Renal cortical epithelial cell (primary cell): ENCODE data around the gene TMEM108. TPM values are rescaled to one million over a fixed set of nuclear protein-coding genes. Genes with fewer than 3 reads are reported as not detected.

Source experiments
- DNase-seq: peaks from one replicate; pipeline ENCODE4 v3.0.0-alpha.2; 2011; ENCODE audit warnings: low read depth
- total RNA-seq: library from RNA; depleted of rRNA; stranded (reverse); fragments of >200 nt; gene quantifications from 2 replicates; pipeline ENCODE4 v1.2.3, GENCODE V29; 2014

Gene TMEM108
- total RNA-seq, 1 donor from 2014 or later = 0.25 TPM

DNA sequence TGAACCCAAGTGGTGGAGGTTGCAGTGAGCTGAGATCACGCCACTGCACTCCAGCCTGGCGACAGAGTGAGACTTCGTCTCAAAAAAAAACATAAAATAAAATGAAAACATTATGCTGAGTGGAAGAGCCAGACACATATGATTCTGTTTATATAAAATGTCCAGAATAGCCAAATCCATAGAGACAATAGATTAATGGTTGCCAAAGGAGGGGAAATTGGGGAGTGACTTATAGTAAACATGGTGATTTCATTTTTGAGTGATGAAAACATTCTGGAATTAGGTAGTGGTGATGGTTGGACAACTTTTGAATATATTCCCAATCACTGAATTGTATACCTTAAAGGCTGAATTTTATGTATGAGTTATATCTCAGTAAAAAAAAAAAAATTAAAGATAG lies 189.6 kb downstream of the TMEM108 start:
- no peak for DNase-seq

DNA sequence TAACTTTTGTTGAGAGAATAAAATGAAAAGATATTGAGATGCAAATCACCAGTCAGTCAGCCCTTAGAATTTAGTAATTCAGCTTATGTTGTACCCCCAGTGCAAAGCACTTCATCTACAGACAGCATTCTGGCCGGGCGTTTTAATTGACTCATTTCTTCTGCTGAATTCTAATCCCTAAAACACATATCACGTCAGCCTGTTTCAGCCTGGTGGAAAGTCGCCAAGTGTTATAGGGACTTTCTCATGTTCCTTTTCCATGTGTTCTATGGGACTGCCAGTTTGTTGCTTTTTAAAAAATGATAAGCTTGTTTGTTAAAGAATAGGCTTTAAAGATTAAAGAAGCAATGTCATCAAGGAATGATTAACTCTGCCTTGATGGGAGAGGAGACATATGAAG lies 192.0 kb downstream of the TMEM108 start:
- no peak for DNase-seq

DNA sequence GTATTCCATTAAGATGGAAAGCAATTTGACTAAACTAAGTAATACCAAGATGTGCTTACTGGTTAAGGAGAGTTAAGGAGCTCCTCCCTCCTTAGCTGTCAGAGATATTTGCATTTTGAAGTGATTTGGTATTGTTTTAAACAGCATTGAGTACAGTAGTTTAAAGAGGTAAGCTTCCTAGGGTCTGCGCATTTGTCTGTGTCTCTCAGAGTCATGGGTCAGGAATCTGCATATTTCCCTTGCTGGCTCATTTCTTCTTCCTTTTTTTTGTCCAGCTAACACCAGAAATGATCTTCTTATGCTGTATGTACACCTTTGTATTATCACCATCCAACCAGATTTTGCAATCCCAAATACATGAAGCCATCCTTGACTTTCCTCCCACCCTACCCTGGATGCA lies 198.7 kb downstream of the TMEM108 start:
- no peak for DNase-seq

DNA sequence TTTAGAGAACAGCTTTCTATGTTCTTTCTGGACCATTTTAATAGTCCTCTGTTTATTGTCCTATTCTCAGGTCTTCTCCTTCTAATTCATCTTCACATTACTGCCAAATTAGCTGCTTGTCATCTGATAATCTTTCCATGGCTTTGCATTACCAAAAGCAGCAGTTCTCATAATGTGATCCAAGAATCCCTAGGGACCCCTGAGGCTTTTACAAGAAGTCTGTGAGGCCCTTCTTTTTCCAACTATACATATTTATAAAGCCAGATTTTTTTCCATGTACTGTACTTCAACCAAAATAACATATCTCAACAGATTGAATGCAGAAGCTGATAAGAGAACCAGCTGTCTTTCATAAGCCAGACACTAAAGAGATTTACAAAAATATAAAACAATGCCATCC lies 199.2 kb downstream of the TMEM108 start:
- no peak for DNase-seq

DNA sequence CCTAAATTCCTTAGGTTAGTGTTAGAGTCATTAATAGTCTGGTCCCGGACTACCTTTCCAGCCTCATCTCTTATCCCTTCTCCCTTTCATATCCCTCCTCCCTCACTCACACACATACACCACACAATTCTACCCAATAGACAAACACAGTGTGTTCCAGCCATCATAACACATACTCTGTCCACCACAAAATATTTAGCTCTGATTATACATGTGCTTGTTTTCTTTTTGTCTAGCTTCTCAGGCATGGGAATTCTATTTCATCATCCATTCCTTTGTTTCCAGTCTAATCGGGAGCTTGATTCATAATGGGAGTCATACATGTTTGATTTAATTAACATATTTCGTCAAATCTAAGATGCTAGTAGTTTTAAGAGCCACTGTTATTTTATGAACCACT lies 199.8 kb downstream of the TMEM108 start:
- DNase-seq = no peak

DNA sequence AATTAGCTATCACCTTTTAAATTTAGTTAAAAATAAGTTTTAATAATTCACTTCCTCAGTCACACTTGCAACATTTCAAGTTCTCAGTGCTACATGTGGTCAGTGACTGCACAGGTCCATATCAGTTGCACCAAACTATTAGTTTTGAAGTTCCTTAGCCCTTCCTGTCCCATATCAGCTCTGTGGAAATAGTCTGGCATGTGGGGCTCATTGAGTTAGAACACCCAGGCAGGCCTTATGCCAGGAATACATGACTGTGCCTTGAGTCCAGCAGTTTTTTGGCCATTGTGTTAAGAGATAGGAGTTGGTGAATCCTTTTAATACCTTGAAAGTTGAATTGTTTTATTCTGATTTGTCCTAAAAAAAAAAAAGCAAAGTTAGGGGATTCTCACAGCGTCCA lies 207.9 kb downstream of the TMEM108 start:
- no peak for DNase-seq

DNA sequence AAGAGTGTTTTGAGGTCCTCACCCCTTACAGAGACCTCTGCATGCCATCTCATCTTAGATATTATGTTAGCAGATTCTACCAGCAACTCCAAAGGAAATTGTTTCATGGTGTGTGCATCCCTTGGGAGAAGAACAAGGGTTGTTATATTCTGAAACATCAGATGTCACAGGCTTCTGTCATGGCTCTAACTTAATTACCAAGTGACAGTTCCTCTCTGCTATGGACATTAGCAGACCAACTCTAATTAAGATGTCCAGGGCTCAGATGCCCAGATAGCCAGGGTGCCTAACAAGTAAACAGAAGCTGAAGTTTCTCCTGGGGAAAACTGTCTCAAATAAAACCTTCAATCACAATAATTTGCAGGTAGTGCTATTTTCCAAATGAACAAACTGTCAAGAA lies 208.6 kb downstream of the TMEM108 start:
- DNase-seq = no peak

DNA sequence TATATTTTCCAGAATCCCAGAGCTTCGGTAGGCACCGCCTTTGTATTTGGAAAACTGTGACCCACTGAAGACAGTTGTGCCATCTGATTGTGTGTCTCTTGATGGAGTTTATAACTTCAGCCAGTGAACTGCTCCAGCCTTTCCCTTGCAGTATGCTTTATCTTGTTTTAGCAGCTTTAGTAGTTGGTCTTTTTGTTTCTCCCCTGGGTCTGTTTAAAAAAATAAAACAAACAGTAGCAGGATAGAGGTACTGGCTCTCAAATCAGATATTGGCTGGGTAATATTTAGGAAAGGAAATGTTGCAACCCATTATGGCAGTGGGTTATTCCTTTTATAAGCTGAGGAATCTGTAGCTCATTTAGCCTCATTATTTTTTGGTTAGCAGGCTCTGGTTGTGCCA lies 210.2 kb downstream of the TMEM108 start:
- no peak for DNase-seq

DNA sequence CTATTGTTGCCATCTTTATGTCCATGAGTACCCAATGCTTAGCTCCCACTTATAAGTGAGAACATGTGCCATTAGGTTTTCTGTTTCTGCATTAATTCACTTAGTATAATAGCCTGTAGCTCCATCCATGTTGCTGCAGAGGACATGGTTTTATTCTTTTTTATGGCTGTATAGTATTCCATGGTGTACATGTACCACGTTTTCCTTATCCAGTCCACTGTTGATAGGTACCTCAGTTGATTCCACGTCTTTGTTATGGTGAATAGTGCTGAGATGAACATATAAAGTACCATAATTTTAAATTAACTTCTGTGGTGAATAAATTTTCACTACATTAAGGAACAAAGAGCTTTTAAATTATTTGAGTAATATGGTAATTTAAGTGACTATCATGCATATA lies 211.3 kb downstream of the TMEM108 start:
- DNase-seq = no peak

DNA sequence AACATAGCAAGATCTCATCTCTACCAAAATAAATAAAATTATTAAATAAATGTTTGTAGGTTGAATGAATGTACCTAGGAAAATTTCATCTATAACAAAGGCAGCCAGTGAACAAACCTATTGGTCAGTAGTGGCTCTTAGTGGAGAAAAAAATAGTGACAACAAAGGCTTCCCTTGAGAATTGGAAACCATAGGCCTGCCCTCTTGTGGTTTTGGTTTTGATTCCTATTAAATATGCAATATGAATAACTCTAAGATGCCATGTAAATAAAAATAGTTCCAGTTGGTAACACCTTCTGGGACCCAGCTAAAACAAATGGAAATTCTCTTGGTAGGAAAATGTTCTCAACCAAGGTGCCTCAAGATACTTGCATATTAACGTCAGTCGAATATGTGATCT lies 216.0 kb downstream of the TMEM108 start:
- no peak for DNase-seq

DNA sequence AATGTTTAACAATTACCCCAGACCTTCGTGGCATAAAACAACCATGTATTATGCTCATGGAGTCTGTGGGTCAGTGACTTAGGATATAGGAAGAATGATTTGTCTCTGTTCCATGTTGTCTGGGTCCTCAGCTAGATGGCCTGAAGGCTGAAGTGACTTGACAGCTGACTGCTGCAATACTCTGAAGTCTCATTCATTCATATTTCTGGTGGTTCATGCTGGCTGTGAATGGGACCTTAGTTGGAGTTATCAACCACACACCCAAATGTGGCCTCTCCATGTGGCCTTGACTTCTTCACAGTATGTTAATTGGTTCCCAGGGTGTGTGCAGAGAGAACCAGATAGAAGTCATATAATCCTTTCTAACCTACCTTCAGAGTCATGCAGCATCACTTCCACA lies 216.5 kb downstream of the TMEM108 start:
- no peak for DNase-seq

DNA sequence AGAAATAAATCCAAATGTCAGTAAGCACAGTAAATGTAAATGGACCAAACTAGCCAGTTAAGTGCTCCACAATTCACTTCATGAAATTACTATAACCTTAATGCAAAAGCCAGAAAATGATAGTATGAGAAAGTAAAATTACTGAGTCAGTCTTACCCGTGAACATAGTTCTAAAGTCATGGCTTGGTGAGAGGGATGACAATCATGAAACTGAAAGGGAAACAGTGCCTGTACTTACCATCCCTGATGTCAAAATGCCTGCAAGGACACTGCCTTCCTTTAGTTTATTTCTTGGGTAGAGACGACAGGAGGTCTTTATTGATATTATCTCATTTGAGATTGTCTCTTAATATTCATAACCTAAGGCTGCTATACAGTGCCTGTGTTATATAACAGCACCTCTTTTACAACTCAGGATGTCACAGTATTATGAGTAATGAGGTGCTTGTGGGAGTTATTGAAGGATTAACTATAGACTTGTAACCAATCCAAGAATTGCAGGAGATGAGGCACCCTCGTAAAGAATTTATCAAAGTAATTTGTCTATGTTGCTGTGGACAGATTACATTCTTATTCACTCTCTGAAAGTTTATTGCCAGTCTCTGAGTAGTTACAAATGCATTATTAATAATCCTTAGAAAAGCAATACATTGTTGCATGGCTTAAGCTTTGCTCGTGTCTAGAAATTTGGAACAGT lies 218.7 kb downstream of the TMEM108 start:
- DNase-seq = no peak

DNA sequence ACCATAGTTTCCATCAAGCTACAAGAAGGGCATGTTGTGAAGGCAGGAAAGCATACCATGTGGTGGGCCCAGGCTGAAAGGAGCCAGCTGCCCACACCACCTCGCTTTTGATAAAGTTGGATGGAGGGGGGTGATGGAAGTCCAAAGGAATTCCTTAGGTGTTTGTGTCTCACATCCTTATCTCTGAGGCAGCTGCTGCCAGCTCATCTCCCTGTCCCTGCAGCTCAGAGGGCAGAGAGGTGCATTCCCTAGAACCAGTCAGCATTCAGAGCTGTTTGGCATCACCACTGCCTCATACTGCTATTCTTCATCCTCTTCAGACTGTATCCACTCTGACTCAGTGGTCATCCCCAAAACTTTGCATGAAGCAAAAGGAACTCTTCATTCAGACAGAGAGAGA lies 220.2 kb downstream of the TMEM108 start:
- DNase-seq = no peak

DNA sequence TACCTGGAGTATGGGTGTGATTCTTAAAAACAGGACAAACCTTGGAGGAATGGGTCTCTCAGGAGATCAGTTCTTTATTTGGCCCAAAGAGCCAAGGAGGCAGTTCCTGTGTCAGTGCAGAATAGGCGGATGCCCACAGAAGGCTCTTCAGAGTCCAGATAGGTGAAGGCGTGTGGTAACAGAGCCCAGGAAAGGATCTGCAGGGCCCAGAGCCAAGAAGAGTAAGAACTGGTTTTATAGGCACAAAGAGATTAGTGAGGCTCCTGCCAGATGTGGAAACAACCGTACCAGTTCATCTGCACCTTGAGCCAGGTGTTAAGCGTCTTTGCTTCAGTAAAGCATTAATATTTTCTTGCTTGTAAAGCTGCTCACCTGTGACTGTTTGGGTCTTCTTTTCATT lies 221.6 kb downstream of the TMEM108 start:
- no peak for DNase-seq

DNA sequence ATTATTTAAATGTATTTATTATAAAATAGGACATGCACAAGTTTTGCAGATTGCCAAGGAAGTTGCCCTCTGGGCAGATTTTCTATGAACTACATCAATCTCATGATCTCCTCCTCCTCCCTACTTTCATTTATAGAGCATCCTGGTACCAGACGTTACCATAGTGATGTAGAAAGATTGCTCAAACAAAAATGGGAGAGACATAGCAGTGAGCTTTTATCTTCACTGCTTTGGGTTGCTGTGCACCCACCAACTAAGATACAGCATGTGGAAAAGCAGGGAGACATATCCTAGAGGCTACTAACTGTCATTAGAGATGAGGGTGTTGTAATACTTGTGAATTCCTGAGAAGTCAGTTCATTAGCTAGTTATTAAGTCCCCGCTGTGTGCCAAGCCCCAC lies 224.1 kb downstream of the TMEM108 start:
- DNase-seq = no peak

DNA sequence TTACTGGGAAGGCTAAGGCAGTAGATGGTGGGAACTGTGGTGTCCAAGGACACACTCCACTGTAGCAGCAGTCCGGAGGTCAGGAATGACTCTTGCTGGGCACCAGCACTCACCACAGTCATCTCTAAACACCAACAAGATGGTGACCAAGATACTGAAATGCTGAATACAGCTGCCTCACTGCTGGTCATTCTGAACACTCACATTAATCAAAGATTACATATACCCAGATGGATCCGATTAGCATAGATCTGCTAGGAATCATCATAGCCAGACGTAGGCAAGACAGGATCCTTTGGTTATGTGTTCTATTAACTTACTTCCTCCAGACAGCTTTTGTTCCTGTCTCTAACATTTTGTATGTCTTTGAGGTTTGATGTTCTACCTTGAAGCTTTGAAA lies 226.7 kb downstream of the TMEM108 start:
- no peak for DNase-seq

DNA sequence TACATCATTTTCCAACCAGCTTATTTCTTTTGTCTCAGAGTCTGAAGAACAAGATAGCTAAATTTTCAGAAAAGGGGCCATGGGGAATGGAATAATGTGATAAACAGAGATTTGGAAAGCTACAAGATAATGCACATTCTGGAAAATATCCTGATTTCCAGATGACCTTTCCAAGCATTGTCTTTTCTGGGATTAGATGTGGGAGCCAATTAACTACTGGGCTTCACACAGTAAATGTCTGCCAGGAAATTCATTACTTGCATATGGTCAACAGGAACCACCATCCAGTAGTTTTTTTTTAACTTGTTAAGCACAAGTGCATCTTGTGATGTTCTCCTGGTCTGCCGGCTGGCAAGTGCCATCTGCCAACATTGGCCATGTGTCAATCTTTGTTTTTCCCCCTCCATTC lies 230.5 kb downstream of the TMEM108 start:
- no peak for DNase-seq

DNA sequence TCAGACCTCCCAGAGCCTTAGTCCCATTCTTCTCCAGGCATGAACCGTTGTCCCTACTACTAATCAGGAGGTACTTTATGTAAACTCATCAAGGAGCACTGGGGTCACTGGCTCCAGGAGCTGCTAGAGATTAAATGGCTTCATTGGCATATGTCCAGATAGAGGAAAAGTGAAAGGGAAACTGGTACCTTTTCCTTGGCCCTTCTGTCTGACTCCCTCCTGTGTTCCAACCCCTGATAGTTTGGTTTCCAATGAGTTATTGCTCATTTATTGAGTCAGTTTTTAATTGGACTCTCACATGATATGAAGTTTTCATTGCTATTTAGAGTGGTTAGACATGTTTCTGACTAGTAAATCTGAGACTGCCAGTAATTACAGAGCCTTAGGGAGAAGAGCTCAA lies 231.2 kb downstream of the TMEM108 start:
- DNase-seq = no peak

DNA sequence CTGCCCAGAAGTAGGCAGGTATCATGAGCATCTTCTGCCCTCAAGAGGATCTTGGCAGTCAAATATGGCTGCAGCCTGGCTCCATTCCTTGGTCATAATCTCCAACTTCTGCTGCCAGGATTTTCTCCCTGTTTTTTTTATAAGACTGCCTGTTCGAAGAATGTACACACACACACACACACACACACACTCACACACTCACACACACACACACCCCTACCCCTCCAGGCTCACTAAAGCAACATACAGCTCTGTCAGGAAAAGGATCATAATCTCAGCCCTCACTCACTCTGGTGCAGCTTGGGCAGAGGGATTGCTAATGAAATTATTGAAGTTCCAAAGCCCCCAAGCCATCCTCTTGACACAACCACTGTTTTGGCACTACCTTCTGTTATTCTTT lies 232.4 kb downstream of the TMEM108 start:
- DNase-seq = no peak

DNA sequence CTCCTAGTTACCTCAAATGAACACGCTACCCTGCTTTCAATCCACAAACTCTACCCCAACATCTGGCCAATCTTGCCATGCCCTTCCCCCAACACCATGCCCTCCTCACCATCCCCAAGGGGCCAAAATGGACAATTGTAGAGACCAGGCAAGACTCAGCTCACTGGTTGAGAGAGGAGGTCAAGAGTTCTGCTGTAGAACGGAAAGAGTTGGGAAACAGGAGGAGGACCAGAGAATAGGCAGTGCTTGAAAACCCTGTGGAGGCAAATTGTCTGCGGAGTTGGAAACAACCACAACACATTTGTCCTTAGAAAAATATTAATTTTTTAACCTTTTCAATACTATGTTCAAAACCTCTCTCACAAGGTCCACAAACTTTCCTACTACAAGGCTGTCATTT lies 232.9 kb downstream of the TMEM108 start:
- DNase-seq = no peak

DNA sequence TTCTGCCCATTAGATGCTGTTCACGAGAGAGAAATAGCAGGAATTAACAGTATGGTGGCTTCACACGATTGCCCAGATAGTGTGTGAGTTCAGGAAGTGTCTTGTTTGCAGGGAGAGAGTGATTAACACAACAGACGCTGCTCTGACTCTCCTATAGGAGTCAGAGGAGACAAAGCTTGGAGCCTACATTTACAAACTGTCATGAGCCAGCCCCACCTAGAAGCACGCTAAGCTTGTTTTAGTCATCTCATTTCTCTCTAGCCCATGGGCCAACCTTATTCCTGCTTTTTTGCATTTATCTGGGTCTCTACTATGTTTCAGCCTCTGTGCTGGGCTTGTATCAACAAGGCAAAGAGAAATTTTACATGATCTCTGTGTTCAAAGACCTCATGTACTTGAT lies 233.3 kb downstream of the TMEM108 start:
- DNase-seq = no peak

DNA sequence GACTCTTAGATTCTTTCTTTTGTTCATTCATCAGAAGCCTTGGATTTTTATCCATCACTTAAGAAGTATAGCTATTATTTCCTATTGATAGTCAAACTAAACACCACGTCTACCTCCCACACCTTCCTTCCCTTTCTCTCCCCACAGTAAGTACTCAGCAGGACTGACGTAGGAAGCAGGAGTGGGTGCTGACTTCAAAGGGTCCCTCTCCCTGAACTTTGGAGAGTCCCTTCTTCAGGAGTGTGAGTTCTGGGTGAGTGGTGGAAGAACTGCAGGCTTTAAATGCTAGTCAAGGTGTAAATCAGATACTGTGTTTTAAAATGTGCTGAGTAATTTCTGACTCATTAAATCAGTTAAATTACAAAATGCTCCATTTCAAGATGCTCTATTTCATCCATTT lies 235.2 kb downstream of the TMEM108 start:
- DNase-seq = no peak

DNA sequence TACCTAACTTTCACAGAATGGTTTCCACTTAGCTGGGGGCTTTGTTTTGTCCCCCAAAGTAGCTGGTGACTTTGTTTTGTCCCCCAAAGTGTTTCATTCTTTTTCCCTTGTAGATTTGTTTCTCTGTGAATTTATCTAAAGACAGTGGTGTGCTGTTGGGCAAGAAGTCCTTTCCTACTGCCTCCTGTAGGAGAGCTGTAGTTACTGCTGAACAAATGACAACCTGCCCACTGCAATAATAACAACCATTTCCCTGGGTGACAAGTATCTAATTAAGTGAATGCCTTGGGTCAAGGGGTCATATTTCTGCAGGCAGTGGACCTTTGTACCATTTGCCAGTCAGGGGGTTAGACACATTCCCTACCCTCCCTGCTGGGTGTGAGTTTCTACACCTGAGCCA lies 236.3 kb downstream of the TMEM108 start:
- no peak for DNase-seq

DNA sequence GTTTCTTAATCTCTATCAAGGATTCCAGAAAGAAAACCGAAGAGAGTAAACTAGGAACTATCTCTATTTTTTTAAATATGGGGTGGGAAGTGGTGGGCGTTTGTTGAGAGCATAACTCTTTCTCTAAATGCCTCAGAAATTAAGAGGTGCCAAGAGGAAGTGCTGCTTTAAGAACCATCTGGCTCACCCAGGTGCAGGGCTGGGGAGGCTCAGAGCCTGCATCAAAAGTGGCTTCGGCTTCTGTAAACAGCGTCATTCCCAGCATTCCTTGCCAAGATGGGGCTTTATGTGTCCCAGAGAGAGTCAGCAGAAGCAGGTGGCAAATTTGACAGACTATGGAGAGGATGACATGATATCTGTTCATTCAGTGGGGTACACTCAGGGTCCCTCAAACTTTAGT lies 238.4 kb downstream of the TMEM108 start:
- no peak for DNase-seq

DNA sequence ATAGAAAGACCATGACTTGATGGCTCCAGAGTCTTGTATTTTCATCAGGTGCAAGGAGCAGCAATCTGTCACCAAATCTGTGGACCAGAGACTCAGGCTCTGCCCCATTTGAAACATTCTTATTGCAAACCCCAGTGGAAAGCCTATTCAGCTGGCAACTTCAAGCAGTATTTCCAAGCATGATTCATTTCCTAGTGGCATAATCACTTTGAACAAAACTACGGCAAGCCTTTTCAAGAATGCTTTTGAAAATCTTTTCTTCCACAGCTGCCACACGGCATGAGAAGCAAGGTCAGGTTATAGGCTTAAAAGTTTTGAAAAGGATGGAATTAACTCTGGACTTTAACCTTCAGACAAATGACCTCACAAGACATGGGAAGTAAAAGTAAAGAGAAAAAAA lies 239.6 kb downstream of the TMEM108 start:
- DNase-seq = peak; percentile 8
